Activated CD4-positive, alpha-beta T cell treated with anti-CD3 and anti-CD28 coated beads, Interleukin-2, amount 10 ng/mL, durations not matched to agents 24 days and 14 days (primary cell): Measurements from ENCODE around the gene SERPIND1. TPM values are rescaled to one million over a fixed set of nuclear protein-coding genes. Genes with fewer than 3 reads are reported as not detected.

Source experiments
- DNase-seq: peaks from one replicate; pipeline ENCODE4 v3.0.0; 2022
- H3K27ac Mint-ChIP-seq: one replicate; pipeline ENCODE4 v1.8.0; 2022; ENCODE audit warnings: mild to moderate bottlenecking, mixed read lengths
- H3K27me3 Mint-ChIP-seq: one replicate; pipeline ENCODE4 v1.8.0; 2022; ENCODE audit warnings: mixed read lengths
- H3K36me3 Mint-ChIP-seq: one replicate; pipeline ENCODE4 v1.8.0; 2022; ENCODE audit warnings: low read depth, mild to moderate bottlenecking, mixed read lengths
- H3K4me1 Mint-ChIP-seq: one replicate; pipeline ENCODE4 v1.8.0; 2021; ENCODE audit warnings: mixed read lengths
- H3K4me3 Mint-ChIP-seq: one replicate; pipeline ENCODE4 v1.8.0; 2022; ENCODE audit warnings: mild to moderate bottlenecking, moderate library complexity, mixed read lengths
- H3K9me3 Mint-ChIP-seq: one replicate; pipeline ENCODE4 v1.8.0; 2021; ENCODE audit warnings: mixed read lengths
- intact Hi-C: fragments of 100-400 bp; cut with micrococcal nuclease; formaldehyde crosslinking; loops from one replicate; pipeline ENCODE4 v1.15.1; 2023
- total RNA-seq: library from RNA; stranded (reverse); gene quantifications from 2 replicates; pipeline ENCODE4 v1.2.3, GENCODE V29; 2022

The SERPIND1 gene
- total RNA-seq, 1 donor from 2014 or later: not detected

DNA sequence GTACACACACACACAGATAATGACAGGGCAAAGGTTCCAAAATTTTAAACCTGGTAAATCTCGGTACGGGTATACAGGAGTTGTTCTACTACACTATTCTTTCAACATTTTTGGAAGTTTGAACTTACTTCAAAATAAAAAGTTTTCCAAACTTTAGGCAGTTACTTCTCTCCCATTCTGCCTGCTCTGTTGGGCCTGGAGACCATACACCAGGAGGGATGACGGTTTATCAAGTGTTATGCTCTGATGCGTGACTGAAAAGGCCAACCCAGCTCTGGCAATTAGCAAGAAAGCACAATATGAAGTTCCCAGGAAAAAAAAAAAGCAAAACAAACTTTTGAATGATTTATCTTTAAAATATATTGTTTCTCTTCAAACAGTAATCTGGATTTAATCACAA is 969 bp downstream of the SERPIND1 start:
- H3K9me3 Mint-ChIP-seq: no peaks in the 10 kb centered on the region
- peaks cover 8% of the 10 kb centered on the region for H3K36me3 Mint-ChIP-seq
- no peak for DNase-seq
- H3K4me1 Mint-ChIP-seq: peaks cover 7% of the 10 kb centered on the region
- H3K4me3 Mint-ChIP-seq: no peak overlapping the region
- intact Hi-C loops: no loop called here
- no peak overlapping the region for H3K27ac Mint-ChIP-seq
- H3K27me3 Mint-ChIP-seq: no peaks in the 10 kb centered on the region

DNA sequence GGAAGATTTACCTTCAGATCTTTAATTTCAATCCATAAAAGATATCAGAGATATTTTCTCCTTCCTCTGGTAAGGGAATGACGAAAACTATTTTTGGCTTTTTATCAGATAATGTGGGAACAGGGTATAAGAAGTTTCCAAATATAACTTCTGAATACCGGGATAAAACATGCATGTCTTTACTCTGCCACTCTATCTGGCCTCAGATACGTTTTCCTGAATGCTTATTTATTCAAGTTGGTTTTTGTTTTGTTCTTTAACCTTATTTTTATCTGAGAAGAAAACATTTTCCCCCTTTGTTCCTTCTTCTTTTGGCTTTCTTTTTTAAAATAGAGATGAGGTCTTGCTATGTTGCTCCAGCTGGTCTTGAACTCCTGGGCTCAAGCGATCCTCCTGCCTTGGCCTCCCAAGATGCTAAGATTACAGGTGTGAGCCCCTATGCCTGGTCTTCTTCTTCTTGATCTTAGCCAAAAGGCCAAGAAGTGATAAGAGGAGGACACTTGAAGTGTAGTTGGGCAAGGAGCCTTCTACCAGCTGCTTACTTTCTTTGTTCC is 1.5 kb downstream of the SERPIND1 start:
- intact Hi-C loops: no loop called here
- no peak for DNase-seq
- Mint-ChIP-seq H3K4me3 (no peak overlapping the region), H3K9me3 (no peaks in the 10 kb centered on the region), H3K27me3 (no peaks in the 10 kb centered on the region), H3K4me1 (peaks cover 8% of the 10 kb centered on the region), H3K36me3 (peaks cover 8% of the 10 kb centered on the region), H3K27ac (no peak overlapping the region)

DNA sequence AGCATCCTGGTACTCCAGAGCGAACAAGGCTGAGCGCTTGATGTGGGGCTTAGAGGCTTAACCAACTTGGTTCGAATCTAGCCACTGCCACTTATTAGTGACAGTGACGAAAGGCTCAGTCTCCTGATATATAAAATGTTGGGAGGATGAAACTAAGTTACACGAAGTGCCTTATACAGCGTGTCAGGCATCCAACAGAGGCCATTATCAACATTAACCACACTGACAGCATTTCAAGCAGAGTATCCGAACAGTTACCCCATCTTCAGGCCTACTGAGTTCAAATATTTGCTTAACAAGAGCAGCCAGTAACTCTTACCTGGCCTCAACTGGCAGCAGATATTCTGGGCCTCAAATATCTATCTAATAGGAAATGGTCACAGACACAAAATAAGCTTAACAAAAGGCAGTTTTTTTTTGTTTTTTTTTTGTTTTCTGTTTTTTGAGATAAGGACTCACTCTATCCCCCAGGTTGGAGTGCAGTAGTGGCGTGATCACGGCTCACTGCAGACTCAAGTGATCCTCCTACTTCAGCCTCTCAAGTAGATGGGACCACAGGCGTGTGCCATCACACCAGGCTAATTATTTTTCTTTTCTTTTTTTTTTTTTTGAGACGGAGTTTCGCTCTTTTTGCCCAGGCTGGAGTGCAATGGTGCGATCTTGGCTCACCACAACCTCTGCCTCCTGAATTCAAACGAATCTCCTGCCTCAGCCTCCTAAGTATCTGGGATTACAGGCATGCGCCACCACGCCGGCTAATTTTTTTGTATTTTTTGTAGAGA is 2.9 kb downstream of the SERPIND1 start:
- DNase-seq: no peak
- Mint-ChIP-seq H3K27me3 (no peaks in the 10 kb centered on the region), H3K4me1 (peaks cover 13% of the 10 kb centered on the region), H3K36me3 (peaks cover 8% of the 10 kb centered on the region), H3K27ac (no peak overlapping the region), H3K9me3 (no peaks in the 10 kb centered on the region), H3K4me3 (no peak overlapping the region)
- intact Hi-C loops: no loop called here

DNA sequence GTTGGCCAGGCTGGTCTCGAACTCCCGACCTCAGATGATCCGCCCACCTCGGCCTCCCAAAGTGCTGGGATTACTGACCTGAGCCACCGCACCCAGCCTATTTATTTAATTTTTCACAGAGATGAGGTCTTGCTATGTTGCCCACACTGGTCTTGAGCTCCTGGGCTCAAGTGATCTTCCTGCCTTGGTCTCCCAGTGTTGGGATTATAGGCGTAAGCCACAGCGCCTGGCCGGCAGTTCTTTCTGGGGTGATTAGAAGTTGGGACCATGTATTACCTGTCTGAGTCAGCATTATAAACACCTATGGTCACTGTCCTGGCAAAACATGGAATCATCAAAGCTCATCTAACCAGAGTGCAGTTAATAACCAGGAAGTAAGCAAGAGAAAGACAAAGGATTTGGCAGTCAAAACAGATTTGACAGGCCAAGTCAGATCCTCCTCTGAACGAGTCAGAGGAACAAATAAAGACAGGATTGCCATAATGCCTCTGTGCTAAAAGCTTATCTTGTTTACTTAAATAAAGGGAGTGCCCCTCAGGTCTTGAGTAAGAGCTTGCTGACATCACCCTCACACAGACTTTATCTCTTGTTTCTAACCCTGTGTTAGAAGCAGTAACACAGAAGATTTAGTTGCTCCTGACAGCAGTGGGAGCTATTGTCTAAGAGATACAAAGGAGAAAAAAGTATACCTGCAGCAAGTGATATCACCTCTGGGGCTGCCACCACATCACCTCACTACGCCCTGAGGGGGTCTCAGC is 3.7 kb downstream of the SERPIND1 start:
- no peak for DNase-seq
- Mint-ChIP-seq H3K4me1 (peaks cover 13% of the 10 kb centered on the region), H3K36me3 (peaks cover 8% of the 10 kb centered on the region), H3K27ac (no peak overlapping the region), H3K27me3 (no peaks in the 10 kb centered on the region), H3K4me3 (no peak overlapping the region), H3K9me3 (no peaks in the 10 kb centered on the region)
- intact Hi-C loops: no loop called here

DNA sequence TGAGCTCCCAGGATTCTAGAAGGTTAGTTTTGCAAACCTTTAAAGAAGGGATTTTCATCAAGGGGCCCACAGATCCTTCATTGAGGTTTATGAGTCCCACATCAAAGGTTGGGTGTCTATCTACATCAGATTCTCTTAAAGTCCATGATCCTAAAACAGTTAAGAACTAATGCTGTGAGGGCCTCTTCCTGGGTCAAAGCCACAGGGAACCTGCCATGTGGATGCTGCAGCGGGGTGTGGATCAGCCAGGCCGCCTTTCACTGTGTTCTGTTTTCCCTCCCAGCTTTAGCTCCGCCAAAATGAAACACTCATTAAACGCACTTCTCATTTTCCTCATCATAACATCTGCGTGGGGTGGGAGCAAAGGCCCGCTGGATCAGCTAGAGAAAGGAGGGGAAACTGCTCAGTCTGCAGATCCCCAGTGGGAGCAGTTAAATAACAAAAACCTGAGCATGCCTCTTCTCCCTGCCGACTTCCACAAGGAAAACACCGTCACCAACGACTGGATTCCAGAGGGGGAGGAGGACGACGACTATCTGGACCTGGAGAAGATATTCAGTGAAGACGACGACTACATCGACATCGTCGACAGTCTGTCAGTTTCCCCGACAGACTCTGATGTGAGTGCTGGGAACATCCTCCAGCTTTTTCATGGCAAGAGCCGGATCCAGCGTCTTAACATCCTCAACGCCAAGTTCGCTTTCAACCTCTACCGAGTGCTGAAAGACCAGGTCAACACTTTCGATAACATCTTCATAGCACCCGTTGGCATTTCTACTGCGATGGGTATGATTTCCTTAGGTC is 5.3 kb downstream of the SERPIND1 start:
- Mint-ChIP-seq H3K27me3 (no peaks in the 10 kb centered on the region), H3K36me3 (peaks cover 8% of the 10 kb centered on the region), H3K4me1 (peaks cover 13% of the 10 kb centered on the region), H3K4me3 (no peak overlapping the region), H3K27ac (no peak overlapping the region), H3K9me3 (no peaks in the 10 kb centered on the region)
- intact Hi-C loops: no loop called here
- DNase-seq: no peak

DNA sequence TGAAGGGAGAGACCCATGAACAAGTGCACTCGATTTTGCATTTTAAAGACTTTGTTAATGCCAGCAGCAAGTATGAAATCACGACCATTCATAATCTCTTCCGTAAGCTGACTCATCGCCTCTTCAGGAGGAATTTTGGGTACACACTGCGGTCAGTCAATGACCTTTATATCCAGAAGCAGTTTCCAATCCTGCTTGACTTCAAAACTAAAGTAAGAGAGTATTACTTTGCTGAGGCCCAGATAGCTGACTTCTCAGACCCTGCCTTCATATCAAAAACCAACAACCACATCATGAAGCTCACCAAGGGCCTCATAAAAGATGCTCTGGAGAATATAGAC is 5.9 kb downstream of the SERPIND1 start:
- no peaks in the 10 kb centered on the region for H3K27me3 Mint-ChIP-seq
- peaks cover 7% of the 10 kb centered on the region for H3K36me3 Mint-ChIP-seq
- no peaks in the 10 kb centered on the region for H3K9me3 Mint-ChIP-seq
- H3K4me3 Mint-ChIP-seq: no peak overlapping the region
- H3K4me1 Mint-ChIP-seq: peaks cover 14% of the 10 kb centered on the region
- no peak overlapping the region for H3K27ac Mint-ChIP-seq
- DNase-seq: no peak
- intact Hi-C loops: no loop called here

DNA sequence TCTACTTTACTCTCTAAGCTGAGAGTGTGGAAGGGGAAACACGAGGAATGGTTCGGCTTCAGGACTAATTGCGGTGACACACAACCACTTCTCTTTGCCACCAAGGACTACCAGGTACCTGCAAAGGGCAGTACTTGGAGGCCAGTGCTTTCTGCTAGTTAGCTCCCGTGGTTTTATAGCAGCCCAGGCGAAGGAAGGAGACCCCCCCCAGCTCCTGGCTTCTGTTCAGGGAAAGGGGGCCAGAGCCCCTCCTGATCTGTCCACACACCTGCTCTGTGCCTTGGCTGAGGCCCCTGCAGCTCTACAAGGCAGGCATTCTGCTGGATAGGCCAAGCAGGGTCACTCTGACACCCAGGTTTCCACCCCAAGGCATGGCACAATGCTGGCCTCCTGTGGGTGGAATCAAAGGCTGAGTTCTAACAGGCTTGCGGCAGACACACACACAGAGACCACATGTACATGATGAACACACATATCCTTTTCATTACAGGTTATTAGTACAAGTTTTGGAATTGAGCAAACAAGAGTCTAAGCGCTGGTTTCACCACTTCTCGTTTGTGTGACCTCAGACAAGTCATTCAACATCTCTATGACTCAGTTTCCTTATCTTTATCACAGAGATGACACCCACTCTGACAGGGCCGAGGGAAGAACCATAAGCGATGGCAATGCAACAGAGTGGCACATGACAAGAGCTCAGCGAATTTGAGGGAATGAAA is 7.5 kb downstream of the SERPIND1 start:
- Mint-ChIP-seq H3K27ac (peak overlapping the region; percentile 60), H3K4me3 (no peak overlapping the region), H3K36me3 (peaks cover 7% of the 10 kb centered on the region), H3K4me1 (peaks cover 14% of the 10 kb centered on the region), H3K27me3 (no peaks in the 10 kb centered on the region), H3K9me3 (no peaks in the 10 kb centered on the region)
- no peak for DNase-seq
- intact Hi-C loops: no loop called here

DNA sequence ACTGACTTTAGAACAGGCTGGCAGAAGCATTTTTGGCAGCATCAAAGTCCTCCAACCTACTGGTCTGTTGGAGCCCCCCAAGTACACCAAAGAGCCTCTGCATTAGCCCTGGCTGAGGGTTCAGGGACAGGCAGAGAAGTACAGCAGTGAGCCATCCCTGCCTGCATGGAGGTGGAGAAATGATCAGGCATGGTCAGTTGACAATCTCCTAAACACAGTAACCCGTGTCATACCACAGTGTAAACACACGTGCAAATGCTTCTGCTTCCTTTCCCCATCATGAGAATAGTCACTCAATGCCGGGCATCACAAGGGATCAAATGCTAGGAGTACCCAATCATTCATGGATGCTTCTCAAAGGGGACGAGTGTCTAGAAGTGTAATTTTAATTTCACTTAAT is 8.2 kb downstream of the SERPIND1 start:
- H3K4me3 Mint-ChIP-seq: no peak overlapping the region
- no peak overlapping the region for H3K27ac Mint-ChIP-seq
- intact Hi-C loops: no loop called here
- peaks cover 7% of the 10 kb centered on the region for H3K36me3 Mint-ChIP-seq
- peaks cover 14% of the 10 kb centered on the region for H3K4me1 Mint-ChIP-seq
- H3K27me3 Mint-ChIP-seq: no peaks in the 10 kb centered on the region
- DNase-seq: no peak
- H3K9me3 Mint-ChIP-seq: no peaks in the 10 kb centered on the region

DNA sequence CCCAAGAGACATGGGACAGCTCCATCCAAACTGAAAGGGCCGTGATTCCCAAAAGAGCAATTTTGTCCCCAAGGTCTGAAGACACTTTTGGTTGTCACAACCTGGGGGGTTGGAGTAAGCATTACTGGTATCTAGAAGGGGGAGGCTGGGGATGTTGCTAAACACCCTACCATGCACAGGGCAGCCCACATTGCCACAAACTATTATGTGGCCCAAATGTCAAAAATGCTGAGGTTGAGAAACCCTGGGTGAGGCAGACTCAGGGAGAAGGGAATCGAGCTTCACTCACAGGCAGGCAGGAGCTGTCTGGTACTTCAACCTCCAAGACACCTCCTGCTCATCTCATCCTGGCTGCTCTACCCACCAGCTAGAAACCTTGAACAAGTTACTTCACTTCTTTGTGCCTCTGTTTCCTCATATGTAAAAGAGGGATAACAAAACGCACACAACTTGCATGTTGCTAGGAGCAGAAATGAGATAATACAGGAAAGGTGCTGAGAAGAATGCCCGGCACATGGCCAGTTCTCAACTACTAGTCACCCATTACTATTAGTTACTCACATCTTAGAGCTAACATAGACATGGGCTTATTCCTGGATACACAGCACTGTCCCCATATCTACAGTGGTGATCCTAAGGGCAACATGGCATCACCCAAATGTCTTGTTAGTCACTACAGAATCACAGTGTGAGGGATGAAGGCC is 8.8 kb downstream of the SERPIND1 start:
- H3K36me3 Mint-ChIP-seq: peaks cover 7% of the 10 kb centered on the region
- no peaks in the 10 kb centered on the region for H3K27me3 Mint-ChIP-seq
- intact Hi-C loops: no loop called here
- H3K27ac Mint-ChIP-seq: no peak overlapping the region
- no peak for DNase-seq
- no peak overlapping the region for H3K4me3 Mint-ChIP-seq
- H3K4me1 Mint-ChIP-seq: peaks cover 12% of the 10 kb centered on the region
- no peaks in the 10 kb centered on the region for H3K9me3 Mint-ChIP-seq

DNA sequence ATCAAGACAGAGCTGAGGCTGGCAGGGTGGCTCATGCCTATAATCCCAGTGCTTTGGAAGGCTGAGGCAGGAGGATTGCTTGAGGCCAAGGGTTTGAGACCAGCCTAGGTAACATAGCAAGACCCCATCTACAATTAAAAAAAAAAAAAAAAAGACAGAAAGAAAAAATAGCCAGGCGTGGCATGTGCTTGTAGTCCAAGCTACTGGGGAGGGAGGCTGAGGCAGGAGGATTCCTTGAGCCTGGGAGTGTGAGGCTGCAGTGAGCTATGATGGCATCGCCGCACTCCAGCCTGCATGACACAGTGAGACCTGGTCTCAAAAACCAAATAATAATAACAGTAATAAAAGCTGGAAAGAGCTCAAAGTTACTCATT is 9.4 kb downstream of the SERPIND1 start:
- H3K27me3 Mint-ChIP-seq: no peaks in the 10 kb centered on the region
- H3K9me3 Mint-ChIP-seq: no peaks in the 10 kb centered on the region
- peaks cover 12% of the 10 kb centered on the region for H3K4me1 Mint-ChIP-seq
- no peak for DNase-seq
- H3K27ac Mint-ChIP-seq: no peak overlapping the region
- peaks cover 11% of the 10 kb centered on the region for H3K36me3 Mint-ChIP-seq
- no peak overlapping the region for H3K4me3 Mint-ChIP-seq
- intact Hi-C loops: no loop called here

DNA sequence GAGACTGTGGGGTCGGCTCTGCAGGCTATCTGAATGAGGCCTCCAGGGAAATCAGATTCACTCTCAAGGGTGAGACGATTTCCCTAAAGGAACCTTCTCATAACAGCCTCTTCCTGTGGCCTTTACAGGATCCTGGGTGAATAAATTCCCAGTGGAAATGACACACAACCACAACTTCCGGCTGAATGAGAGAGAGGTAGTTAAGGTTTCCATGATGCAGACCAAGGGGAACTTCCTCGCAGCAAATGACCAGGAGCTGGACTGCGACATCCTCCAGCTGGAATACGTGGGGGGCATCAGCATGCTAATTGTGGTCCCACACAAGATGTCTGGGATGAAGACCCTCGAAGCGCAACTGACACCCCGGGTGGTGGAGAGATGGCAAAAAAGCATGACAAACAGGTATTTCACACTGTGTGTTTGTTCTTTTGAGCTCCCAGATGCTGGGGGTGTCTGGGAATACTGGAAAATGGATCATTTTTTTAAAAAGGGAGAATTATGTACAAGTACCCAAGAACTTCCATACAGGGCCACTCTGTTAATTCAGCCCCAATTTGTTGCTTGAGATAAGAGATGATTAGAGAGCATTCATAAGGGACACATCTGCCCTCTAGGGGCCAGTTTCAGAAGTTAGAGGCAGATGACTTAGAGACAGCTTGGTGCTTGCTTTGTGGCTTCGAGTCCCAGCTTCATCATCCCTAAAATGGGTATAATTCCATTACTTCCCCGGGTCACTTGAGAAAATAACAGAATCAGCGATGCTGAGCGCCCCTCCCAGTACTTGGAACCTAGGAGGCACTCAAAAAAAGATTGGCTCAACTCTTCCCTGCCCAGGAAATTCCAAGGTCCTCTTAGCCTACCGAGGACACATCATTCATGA is 10.2 kb downstream of the SERPIND1 start:
- no peak overlapping the region for H3K27ac Mint-ChIP-seq
- peak; percentile 81 for DNase-seq
- peaks cover 9% of the 10 kb centered on the region for H3K4me1 Mint-ChIP-seq
- no peaks in the 10 kb centered on the region for H3K9me3 Mint-ChIP-seq
- no peaks in the 10 kb centered on the region for H3K27me3 Mint-ChIP-seq
- H3K36me3 Mint-ChIP-seq: peaks cover 14% of the 10 kb centered on the region
- no peak overlapping the region for H3K4me3 Mint-ChIP-seq
- intact Hi-C loops: no loop called here

DNA sequence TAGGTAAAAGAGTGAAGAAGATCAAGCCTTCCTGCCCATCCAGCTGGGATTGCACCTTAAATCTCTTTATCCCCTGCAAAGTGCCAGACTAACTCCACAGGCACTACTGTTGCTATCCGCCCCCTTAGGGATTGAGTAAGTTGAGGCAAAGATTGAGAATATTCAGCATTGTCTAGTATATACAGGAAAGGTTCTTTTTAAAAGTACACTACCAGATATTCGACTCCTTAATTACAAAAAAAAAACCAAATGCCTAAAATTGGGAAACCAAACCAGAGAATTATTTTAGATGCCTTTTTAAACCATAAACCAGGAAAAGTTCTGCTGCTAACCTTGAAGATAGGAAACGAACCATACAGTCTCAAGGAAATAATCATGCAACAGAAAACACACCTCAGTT is 11.5 kb downstream of the SERPIND1 start:
- Mint-ChIP-seq H3K27ac (no peak overlapping the region), H3K4me3 (no peak overlapping the region), H3K27me3 (no peaks in the 10 kb centered on the region), H3K9me3 (no peaks in the 10 kb centered on the region), H3K36me3 (peaks cover 10% of the 10 kb centered on the region), H3K4me1 (peaks cover 7% of the 10 kb centered on the region)
- intact Hi-C loops: no loop called here
- no peak for DNase-seq
